Ovary (tissue), 9 donors: ENCODE data around the gene POLA1. TPM values are rescaled to one million over a fixed set of nuclear protein-coding genes. Genes with fewer than 3 reads are reported as not detected.

Experiments used
- DNase-seq, 5 donors: peaks; one replicate each; pipeline ENCODE4 v3.0.0-alpha.2; 2019 to 2020
- H3K27ac ChIP-seq, 2 donors: fragments of 200-600 bp; one replicate each; pipeline versions ENCODE4 v1.5.1 to v1.8.0; 2019 to 2022
- H3K27me3 ChIP-seq: fragments of 200-600 bp; one replicate; pipeline ENCODE4 v1.8.0; 2022
- H3K36me3 ChIP-seq: fragments of 200-600 bp; sonication (generic); one replicate; pipeline ENCODE4 v1.5.1; 2019
- H3K4me1 ChIP-seq: one replicate; pipeline ENCODE4 v1.8.1; 2013; ENCODE audit warnings: mild to moderate bottlenecking, moderate library complexity; ENCODE audit not compliant: insufficient read depth
- H3K4me3 ChIP-seq: fragments of 200-600 bp; sonication (generic); one replicate; pipeline ENCODE4 v1.5.1; 2017
- H3K9me3 ChIP-seq, 2 donors: fragments of 200-600 bp in 1 of 2; sonication (generic) in 1 of 2; one replicate each; pipeline versions ENCODE4 v1.5.1 to v1.8.1; 2013 to 2019; ENCODE audit warnings: mild to moderate bottlenecking in 1 of 2, moderate library complexity in 1 of 2
- EP300 ChIP-seq: sonication (generic); formaldehyde crosslinking; IDR thresholded peaks from one replicate; pipeline ENCODE4 v1.6.1; 2017; ENCODE audit warnings: antibody characterized with exemption
- POLR2A ChIP-seq: fragments of 450-650 bp; IDR thresholded peaks from one replicate; pipeline ENCODE4 v1.6.1; 2017; ENCODE audit warnings: antibody characterized with exemption, mild to moderate bottlenecking, moderate library complexity
- WGBS, 3 donors: extraction: QIAGEN DNeasy Blood & Tissue Kit in 1 of 3; methylation state at CpG; one replicate each; pipeline versions ENCODE4 v1.1.5 to v1.1.7; 2013 to 2017; 5-methylcytosine and 5-hydroxymethylcytosine counted together
- intact Hi-C, 4 donors: fragments of 100-400 bp; cut with DNase I; formaldehyde crosslinking; loops; one replicate each; pipeline versions ENCODE4 v1.11.0 to v1.15.1; 2022 to 2023
- polyA plus RNA-seq, 2 donors: library from polyadenylated mRNA; stranded (reverse); fragments of 200-250 nt in 1 of 2; fragments of 350-450 nt in 1 of 2; fragmentation: Illumina TruSeq in 1 of 2; extraction: RNeasy Lipid Tissue Mini Kit (QIAGEN cat#74804) in 1 of 2; gene quantifications; one replicate each; pipeline ENCODE4 v1.2.3, GENCODE V29; 2013 to 2014
- total RNA-seq, 7 donors: library from RNA; depleted of rRNA in 2 of 7; stranded (reverse); fragments of >200 nt in 2 of 7; fragmentation: NEBNext Ultra II Directional in 3 of 7; extraction: Animal tissue kit (Norgen Biotek cat#: 25700) in 3 of 7; gene quantifications; one replicate each; pipeline versions ENCODE4 v1.1.0 to v1.2.4, GENCODE V29; 2016 to 2023
- TF ChIP-seq, protein P1 (sequence below), 3 donors: fragments of 450-650 bp in 2 of 3; fragments of 200-600 bp in 1 of 3; IDR thresholded peaks; one replicate each; pipeline versions ENCODE4 v1.5.1 to v1.8.0; 2016 to 2022; ENCODE audit warnings: antibody characterized with exemption in 3 of 3, mild to moderate bottlenecking in 1 of 3
- donor health status: DM: no; HTN: no; CAD: no; lungs with moderate emphysema.
- donor health status: DM: no; HTN: no; CAD: no.
- donor health status: Bipolar disorder and iron deficiency.
- donor health status: DM: yes; HTN: yes; CAD: no.
- donor health status: DM: no; HTN: no; CAD: no.
- donor health status: DM: yes; HTN: yes; CAD: no.

The POLA1 gene
- total and polyA plus RNA-seq, 9 donors, result 5.9 to 20.2 (median 14.1) TPM

DNA sequence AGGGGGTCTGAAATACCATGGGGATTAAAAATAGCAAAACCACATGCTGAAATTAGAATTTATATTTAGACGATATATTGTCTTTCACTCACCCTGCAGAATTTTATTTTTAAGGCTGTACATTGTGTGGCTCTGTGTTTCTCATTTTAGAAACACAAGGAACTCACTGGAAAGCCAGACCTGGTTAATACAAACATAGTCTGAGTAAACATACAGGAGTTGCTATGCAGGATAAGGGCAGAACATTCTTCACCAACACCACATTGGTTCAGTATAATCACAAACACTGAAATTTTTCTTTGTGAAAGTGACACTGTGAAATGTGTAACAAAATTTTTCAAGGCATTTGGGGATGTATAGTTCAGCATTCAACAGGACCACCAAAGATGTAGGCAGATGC is 206.5 kb downstream of the POLA1 start:
- no peak for TF ChIP-seq EP300
- no peak for TF ChIP-seq POLR2A
- TF ChIP-seq, protein P1, sequence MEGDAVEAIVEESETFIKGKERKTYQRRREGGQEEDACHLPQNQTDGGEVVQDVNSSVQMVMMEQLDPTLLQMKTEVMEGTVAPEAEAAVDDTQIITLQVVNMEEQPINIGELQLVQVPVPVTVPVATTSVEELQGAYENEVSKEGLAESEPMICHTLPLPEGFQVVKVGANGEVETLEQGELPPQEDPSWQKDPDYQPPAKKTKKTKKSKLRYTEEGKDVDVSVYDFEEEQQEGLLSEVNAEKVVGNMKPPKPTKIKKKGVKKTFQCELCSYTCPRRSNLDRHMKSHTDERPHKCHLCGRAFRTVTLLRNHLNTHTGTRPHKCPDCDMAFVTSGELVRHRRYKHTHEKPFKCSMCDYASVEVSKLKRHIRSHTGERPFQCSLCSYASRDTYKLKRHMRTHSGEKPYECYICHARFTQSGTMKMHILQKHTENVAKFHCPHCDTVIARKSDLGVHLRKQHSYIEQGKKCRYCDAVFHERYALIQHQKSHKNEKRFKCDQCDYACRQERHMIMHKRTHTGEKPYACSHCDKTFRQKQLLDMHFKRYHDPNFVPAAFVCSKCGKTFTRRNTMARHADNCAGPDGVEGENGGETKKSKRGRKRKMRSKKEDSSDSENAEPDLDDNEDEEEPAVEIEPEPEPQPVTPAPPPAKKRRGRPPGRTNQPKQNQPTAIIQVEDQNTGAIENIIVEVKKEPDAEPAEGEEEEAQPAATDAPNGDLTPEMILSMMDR (IDR thresholded peaks at IDR 0.05), result no peak
- intact Hi-C loops, result no loop called here
- Histone ChIP-seq H3K27me3 (no peaks in the 10 kb centered on the region), H3K27ac (no peak overlapping the region), H3K36me3 (no peaks in the 10 kb centered on the region), H3K9me3 (no peaks in the 10 kb centered on the region), H3K4me3 (no peak overlapping the region), H3K4me1 (no peaks in the 10 kb centered on the region)
- DNase-seq, result no peak
- 46 to 61% (median 60%) methylated on average over 1 of the region's 1 CpG for WGBS, 3 donors

DNA sequence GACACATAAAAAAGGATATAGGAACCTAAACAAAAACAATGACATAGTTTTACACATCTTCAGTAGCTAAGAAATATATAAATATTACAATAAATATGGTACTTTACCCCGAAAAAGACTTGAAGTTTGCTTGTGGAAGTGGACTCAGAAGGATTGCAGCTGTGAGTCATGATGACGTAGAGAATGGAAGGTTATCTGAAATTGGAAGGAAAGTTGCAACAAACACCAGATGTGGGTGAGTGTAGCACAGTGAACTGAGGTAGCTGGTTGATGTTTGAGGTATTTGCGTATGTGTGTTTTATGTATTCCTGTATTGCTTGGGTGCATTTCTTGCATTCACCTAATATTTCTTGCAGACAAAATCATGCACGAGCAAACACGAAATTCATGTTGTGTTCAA is 209.1 kb downstream of the POLA1 start:
- H3K27me3 ChIP-seq, result no peaks in the 10 kb centered on the region
- DNase-seq, result peak in 1 of 5 donors; percentile 34
- TF ChIP-seq, protein P1 (IDR thresholded peaks at IDR 0.05), result no peak
- TF ChIP-seq EP300, result no peak
- no peak for TF ChIP-seq POLR2A
- H3K4me3 ChIP-seq, result no peak overlapping the region
- no peaks in the 10 kb centered on the region for H3K36me3 ChIP-seq
- no peaks in the 10 kb centered on the region for H3K4me1 ChIP-seq
- H3K9me3 ChIP-seq, result no peaks in the 10 kb centered on the region
- intact Hi-C loops, result no loop called here
- no peak overlapping the region for H3K27ac ChIP-seq
- 27 to 44% (median 28%) methylated on average over 5 of the region's 5 CpGs for WGBS, 3 donors

DNA sequence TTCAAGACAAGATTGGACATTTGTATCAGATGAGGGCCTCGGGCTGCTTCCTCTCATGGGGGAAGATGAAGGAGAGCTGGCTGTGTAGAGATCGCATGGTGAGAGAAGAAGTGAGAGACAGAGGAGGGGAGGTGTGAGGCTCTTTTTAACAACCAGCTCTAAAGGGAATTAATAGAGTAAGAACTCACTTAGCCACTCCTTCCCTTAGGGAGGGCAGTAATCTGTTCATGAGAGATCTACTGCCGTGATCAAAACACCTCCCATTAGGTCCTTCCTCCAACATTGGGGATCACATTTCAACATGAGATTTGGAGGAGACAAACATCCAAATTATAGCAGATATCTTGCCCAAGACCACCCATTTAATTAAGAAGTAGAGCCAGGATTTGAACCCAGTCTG is 225.0 kb downstream of the POLA1 start:
- 73 to 78% (median 75%) methylated on average over 3 of the region's 3 CpGs for WGBS, 3 donors
- intact Hi-C loops, result no loop called here
- no peak overlapping the region for H3K27ac ChIP-seq
- TF ChIP-seq POLR2A (no peak), EP300 (no peak)
- TF ChIP-seq, protein P1 (IDR thresholded peaks at IDR 0.05), result no peak
- no peak overlapping the region for H3K4me3 ChIP-seq
- H3K36me3 ChIP-seq, result no peaks in the 10 kb centered on the region
- no peaks in the 10 kb centered on the region for H3K27me3 ChIP-seq
- DNase-seq, result no peak
- no peaks in the 10 kb centered on the region for H3K9me3 ChIP-seq
- H3K4me1 ChIP-seq, result no peaks in the 10 kb centered on the region

DNA sequence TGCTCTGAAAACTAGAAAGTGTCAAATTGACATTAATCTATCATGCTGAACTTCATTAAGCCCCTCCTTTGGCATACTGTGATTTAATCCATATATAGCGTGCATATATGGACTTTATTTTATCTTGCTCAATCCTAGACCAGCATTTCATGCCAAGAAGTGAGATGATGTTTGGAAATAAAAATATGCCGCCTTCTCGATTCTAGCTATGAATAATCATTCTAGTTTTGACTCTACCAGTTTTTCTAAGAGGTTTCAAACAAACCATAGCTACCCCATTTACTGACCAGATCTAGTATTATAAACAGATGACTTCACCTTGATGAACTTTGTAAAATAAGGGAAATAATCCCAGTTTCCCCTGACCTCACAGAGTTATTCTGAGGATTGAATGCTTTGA is 227.1 kb downstream of the POLA1 start:
- 82 to 88% (median 83%) methylated on average over 3 of the region's 3 CpGs for WGBS, 3 donors
- TF ChIP-seq EP300, result no peak
- TF ChIP-seq POLR2A, result no peak
- TF ChIP-seq, protein P1 (IDR thresholded peaks at IDR 0.05), result no peak
- no peak overlapping the region for H3K4me3 ChIP-seq

More for the DNA sequence above, 227.1 kb downstream of the POLA1 start:
- H3K9me3 ChIP-seq, result no peaks in the 10 kb centered on the region
- H3K36me3 ChIP-seq, result no peaks in the 10 kb centered on the region
- H3K27ac ChIP-seq, result no peak overlapping the region
- no peaks in the 10 kb centered on the region for H3K27me3 ChIP-seq
- no peaks in the 10 kb centered on the region for H3K4me1 ChIP-seq
- DNase-seq, result no peak
- intact Hi-C loops, result no loop called here
